GM19240 (cell line): ENCODE data around the gene NEK11.
A peak's percentile ranks its signal among the peaks of the same experiment; 100 is the strongest.

Source experiments
- DNase-seq: peaks from one replicate; pipeline ENCODE4 v3.0.0; 2011; ENCODE audit warnings: low spot score; ENCODE audit not compliant: insufficient read length

NEK11 gene, protein sequence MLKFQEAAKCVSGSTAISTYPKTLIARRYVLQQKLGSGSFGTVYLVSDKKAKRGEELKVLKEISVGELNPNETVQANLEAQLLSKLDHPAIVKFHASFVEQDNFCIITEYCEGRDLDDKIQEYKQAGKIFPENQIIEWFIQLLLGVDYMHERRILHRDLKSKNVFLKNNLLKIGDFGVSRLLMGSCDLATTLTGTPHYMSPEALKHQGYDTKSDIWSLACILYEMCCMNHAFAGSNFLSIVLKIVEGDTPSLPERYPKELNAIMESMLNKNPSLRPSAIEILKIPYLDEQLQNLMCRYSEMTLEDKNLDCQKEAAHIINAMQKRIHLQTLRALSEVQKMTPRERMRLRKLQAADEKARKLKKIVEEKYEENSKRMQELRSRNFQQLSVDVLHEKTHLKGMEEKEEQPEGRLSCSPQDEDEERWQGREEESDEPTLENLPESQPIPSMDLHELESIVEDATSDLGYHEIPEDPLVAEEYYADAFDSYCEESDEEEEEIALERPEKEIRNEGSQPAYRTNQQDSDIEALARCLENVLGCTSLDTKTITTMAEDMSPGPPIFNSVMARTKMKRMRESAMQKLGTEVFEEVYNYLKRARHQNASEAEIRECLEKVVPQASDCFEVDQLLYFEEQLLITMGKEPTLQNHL

DNA sequence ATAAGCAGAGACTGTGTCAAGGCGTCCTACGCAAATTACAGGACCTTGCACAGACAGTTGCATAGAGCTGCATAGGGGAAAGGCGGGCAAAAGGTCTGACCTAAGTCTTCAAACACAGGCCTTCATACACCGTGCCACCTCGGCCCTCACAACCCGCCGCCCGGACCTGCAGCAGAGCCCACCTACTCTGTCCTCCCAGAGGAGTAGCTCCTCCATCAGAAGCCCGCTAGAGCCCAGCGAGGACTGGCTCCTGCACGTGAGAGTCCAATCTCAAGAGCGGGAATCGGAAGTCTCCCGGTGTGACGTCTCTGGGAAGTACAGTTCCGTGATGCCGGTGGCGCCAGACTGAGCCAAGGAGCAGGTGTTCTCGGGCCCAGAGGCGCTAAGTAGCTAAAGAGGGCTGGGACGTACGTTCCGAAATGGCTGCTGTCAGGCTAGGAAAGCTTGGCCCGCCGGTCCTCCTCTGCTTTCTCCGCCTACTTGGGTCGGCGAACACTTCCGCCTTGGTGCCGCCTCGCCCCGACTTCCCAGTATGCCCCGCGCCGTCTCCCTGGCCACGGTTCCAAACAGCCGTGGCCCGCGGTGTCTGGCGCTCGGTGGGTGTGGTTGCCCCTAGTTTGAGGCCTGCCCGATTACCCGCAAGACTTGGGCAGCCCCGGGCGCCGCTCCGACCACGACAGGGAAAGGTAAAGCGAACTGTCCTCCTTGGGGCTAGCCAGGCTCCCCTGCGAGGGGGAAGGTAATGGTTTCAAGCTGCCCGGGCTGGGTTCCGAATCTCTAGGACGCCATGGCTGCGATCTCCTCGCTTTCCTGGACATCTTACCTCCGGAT is at the start of gene NEK11, which contains the start of gene ASTE1:
NEK11 (plus strand) TSS at position 557 of the 831 bp plus-strand sequence. CDS start 2,832 bp downstream, outside the sequence.
ASTE1 (minus strand) TSS at position 505 of the 831 bp plus-strand sequence. CDS start 1,519 bp downstream, outside the sequence.
- DNase-seq = peak; percentile 68

DNA sequence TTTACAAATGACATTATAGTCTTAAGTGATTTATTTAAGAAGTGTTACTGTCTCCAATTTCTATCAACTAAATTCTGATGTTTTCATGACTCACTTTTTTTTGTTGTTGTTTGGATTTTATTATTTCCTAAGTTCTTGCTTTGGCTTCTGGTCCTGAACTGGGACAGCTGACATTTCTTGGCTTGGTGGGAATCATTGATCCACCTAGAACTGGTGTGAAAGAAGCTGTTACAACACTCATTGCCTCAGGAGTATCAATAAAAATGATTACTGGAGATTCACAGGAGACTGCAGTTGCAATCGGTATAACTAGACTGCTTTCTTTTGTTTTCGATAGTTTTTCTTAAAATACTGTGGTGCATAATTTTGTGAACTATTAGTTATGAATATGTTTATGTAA is 47.6 kb upstream of the NEK11 start:
- DNase-seq = no peak

DNA sequence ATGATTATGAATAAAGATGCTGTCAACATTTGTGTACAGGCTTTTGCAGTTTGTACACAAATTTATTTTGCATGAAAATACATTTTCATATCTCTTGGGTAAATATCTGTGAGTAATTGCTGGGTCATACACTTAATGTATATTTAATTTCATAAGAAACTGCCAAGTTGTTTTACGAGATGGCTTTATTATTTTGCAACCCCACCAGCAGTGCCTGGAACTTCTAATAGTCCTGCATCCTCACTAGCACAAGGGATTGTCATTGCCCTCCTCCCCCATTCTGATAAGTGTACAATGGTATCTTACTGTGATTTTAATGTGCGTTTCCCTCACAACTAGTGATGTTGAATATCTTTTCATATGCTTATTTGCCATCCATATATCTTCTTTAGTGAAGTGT is 45.2 kb upstream of the NEK11 start:
- DNase-seq = no peak

DNA sequence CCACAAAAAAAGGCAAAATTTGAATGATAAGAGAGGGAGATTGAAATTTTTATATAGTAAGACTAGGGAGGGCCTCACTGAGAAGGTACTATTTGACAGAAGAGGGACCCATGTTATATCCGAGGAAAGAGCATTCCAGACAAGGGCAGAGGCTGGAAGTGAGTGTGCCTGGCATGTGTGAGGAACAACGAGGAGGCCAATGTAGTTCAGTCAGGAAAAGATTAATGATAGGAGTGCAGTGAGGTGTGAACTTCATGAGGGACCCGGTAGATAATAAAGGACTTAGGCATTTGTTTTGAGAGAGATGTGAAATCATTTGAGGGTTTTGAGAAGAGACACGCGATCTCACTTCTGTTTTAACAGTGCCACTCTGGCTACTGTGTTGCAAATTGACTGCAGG is 36.4 kb upstream of the NEK11 start:
- DNase-seq = no peak

DNA sequence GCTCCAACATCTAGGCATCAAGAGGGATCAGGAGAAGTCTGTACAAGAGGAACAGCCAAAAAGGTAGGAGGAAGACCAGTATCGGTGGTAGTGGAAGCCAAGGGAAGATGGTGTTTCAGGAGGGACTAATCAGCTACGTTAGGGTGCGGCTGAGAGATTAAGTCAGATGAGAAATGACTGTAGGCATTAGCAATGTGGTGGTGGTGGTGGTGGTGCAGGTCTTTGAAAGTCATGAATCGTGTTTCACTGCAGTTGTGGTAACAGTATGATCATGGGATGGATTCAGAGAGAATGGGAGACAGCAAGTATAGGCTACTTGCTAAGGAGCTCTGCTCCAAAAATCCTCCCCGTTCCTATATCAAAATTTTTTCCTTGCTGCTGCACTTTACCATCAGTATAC is 35.6 kb upstream of the NEK11 start:
- DNase-seq = no peak

DNA sequence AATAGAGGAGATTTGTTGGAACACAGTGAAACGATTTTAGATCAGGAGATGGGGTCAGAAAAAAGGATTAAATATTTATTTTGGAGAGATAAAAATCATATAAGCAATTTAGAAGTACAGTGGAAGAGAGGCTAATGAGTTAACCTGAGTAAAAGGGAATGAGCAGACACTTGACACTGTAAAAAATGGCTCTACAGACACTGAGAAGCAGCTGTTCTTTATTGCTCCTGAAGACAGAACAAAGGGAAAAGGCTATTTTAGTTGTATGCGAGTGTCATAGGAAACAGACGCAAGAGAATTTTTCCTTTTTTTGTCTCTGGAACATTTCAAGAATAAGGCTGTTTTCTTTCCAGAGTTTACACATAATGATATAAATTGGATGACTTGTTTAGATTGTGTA is 34.3 kb upstream of the NEK11 start:
- DNase-seq = no peak

DNA sequence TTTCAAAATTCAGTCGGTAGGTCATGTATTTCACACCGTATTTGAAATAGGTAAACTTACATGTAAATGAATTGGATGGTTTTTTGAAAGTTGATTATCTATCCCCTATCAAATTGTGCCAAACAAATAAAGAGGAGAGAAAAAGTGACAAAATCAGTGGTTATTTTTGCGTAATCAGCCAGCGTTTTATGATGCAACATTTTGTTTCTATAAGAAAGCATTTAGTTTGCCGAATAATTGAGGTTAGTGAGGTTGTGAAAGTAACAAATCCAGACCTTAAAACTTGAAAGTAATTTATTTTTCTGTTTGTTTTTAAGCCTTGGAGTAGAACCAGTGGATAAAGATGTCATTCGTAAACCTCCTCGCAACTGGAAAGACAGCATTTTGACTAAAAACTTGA is 29.4 kb upstream of the NEK11 start:
- no peak for DNase-seq

DNA sequence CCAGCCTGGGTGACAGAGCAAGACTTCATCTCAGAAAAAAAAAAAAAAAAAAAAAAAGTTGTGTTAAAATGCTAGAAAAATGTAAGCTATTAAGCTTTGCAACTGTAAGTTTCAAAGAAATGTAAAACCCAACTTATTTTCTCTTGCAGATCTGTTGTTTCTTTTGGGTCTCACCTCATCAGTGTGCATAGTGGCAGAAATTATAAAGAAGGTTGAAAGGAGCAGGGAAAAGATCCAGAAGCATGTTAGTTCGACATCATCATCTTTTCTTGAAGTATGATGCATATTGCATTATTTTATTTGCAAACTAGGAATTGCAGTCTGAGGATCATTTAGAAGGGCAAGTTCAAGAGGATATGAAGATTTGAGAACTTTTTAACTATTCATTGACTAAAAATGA is 25.6 kb upstream of the NEK11 start:
- no peak for DNase-seq

DNA sequence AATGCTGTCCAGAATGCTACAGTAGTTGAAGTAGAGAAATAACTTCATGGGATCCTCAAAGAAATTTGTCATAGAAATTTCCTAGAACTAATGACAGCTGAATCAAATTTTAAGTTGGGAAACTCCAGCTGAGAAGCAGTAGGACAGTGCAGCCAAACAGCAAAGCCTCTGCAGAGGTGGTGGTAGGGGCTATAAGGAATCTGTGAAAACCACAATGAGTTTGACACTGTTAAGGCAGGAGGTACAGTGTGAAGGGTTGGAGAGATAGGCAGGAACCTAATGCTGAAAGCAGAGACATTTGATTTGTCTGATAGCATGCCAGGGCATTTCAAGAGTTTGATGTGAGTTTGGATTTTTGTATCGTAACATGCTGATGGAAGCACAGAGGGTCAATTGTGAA is 22.1 kb upstream of the NEK11 start:
- no peak for DNase-seq

DNA sequence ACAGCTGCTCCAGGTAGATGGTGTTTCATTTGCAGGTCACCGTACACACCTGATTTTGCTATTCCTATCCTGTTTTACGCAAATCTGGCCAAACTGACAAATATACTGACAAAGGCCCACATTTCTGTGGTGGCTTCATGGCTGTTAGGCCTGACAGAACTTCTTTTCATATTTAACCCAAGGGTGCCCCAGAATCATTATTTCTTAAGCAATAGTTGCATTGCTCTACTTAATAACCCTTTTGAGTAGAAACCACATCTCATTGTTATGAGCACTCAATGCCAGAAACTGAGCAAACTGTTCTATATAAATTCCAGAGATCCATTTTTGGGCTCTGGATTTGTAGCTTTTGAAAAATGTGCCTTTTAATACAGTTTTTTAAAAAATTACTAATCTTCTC is 19.4 kb upstream of the NEK11 start:
- DNase-seq = no peak

DNA sequence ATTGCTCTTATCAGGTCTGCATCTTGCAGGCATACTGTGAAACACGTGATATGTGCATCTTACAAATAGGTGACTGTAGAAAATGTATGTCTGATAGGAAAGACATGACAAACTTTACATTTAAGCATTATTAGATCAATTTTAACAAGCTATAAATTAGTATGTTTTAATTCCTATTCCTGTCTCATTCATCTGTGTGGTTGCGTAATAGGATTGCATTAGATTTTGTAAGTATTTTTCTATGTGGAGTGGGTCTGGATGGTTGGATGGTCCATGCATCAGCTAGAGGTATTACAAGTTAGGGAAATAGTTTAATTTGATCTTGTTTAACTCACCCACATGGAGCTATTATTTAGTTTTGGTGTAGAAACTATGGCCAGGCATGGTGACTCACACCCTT is 18.9 kb upstream of the NEK11 start:
- no peak for DNase-seq

DNA sequence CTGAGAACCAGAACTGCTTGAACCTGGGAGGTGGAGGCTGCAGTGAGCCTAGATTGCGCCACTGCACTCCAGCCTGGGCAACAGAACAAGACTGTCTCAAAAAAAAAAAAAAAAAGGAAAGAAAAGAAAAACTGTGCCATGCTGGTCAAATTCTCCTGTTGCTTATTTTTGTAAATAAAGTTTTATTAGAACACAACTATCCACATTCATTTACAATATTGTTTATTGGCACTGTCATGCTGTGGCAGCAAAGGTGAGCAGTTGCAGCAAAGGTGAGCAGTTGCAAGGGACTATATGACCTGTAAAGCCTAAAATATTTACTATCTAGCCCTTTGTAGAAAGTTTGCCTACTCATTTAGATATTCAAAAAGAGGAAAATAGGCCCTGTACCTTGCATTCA is 18.4 kb upstream of the NEK11 start:
- DNase-seq = no peak

DNA sequence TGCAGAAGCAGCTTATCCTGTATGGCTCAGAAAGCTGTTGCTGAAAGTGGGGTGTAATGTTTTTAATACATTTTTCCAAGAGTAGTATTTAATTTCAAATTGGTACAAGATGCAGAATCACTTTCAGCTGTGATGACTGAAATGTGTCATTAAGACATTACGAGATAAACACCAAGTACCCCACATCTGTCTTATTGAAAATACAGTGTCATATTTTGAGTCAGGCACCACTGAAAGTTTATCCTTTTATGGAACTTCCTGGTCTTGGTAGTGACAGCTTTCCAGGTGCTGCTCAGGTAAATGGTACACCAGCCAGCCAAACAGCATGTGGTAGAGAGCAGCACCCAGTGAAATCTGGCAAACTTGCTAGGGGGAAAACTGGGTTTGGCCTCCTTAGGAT is 17.0 kb upstream of the NEK11 start:
- DNase-seq = no peak

DNA sequence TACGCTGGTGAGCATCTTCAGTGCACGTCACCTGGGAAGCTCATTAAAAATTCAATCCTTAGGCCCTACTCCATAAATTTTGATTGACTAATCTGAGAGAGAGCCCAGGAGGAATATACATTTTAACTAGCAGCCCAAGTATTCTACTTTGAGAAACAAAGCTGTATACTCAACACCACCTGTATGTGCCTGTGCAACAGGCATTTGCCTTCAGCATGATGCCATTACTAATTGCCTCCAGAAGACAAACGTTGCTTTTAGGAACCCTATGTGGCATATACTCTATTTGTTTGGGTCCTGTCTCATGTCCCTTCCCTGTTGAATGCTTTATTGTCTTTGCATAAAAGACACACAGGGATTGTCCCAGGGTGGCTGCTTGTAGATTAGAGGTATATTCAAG is 7.7 kb upstream of the NEK11 start:
- no peak for DNase-seq

DNA sequence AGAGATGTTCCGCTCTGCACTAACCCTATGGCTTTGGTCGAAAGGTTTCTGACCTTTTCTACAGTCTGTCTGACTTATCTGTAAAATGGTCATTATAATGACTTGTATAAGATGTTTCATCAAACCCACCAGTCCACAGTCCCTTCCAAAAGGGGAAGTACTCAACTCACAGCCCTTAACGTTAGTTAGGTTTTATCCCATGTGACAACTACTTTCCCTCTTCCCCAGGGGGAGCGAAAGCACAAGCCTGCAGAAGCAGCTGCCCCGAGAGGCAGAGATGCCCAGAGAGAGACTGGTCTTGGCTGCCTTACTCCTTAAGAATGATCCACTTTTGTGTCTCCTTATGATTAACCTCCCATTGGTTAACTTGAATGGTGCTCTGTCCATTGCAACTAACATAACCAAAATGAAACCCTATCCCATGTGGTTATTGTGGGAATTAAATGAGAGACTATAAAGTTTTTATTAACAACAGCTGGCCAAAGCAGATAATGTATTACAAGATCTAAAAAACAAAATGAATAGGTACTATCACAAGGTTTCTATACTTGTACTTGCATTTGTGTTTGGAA is 6.5 kb upstream of the NEK11 start:
- no peak for DNase-seq

DNA sequence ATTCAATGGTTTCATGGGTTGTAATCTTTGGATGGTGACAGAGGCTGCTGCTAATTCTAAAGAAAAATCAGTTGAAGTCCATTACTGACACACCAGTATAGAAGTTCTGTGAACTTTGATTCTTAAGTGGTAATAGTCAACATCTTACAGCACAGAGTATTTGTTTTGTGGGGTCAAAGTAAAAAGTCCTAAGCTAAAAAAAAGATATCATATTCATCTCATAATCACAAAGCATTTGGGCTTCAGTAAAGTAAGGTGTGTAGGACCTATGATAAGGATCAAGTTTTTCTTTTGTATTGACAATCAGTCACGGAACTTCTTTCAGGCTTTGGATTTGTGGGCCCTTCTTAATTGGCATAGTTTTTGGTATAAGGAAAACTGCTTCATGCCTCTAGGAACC is 1.1 kb upstream of the NEK11 start:
- no peak for DNase-seq

DNA sequence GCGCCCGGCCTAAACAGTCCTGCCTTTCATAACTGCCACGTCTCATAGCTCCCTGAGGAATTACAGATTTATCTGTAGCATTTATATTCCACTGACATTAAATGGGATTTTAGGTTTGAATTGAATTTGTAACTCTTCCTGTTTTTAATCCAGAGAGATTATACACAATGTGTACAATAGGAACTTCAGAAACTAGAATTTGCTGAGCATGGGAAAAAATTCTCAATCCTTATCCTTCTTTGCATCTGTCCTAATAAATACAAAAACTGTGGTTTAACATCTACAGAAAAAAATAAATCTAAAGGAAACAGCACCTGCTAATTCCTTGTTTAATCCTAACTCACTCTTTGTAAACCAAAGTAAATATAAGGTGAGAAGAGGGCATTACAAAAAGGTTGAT is 2.2 kb downstream of the NEK11 start:
- no peak for DNase-seq

DNA sequence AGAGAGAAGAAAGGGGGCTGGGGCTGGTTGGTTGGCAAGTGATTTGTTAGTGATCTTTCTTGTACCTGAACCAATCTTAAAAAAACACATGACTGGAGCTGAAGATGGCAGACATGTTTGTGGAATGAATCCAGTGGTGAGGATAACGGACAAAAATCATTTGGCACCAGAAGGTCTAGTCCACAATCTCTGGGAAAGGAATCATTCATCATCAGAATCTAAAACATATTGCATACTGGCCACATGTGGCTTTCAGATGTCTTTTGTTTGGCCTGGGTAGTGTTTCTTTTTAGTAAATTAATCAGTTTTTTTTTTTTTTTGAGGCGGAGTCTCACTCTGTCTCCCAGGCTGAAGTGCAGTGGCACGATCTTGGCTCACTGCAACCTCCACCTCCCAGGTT is 5.0 kb downstream of the NEK11 start:
- no peak for DNase-seq

DNA sequence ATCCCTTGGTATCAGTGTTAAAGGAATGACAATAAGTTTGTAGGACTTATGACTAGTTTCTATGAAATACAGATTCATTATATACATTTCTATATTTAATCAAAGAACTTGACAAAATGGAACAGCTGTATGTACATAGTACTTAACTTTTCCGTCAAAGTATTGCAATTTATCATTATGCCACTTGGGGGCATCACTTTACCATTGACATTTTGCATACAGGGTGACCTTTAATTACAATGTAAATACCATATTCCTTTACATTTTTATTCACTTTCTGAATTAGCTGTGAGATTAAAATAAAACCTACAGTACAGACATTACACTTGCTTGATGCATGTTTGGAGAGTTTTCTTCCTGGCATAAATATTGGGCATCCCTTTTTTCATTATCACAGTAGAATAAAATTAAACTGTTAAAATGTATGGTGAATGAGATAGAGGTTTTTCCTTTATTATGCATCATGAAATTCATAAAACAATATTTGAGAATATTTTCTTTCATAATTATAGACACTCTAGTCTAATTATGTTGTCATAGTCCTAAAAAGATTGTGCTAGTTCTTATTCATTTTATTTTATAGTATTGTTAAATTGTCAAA is 6.9 kb downstream of the NEK11 start:
- DNase-seq = no peak

DNA sequence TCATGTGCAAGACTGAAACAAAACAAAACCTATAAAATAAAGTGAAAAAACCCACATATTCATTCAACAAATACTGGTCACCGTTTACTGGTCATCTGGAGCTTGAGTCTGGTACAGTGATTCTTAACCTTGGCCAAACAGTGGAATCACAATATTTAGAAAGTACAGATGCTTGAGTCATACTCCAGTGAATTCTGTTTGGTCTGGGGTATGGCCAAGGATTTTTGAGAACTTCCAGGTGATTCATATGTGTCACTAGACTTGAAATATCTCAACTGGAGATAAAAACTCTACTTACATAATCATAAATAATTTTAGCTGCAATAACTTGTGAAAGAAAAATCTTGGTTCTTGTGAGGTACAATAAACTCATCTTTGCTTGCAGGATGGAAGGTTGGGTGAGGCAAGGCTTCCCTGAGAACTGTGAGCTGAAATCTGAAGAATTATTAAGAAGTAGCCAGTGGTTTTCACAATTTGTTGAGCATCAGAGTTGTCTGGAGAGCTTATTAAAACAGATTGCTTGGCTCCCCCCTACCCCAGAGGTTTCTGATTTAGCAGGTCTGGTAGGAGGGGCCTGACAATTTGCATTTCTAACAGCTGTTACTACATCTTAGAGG is 9.6 kb downstream of the NEK11 start:
- DNase-seq = no peak

DNA sequence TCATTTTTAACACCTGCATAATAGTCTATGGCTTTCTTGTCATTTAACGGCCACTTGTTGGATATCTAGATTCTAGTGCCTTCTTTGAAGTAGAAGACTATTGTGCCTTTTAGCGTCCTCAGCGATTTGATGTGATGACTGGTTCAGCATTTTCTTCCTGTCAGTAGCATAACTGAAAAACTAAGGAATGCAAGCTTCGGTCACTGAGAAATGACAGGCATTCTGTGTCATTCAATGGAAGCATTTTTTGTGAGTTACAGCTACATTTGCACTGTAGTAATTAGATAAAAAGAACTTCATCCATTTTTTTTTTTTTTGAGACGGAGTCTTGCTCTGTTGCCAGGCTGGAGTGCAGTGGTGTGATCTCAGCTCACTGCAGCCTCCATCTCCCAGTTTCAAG is 10.3 kb downstream of the NEK11 start:
- no peak for DNase-seq
